GM19351 (cell line): ENCODE data around the gene TMBIM4.
"Not testable (repeated sequence)": the region's sequence is repeated elsewhere in the genome, so short reads cannot be mapped to it uniquely, and the experiment has no call there.

ENCODE experiments used
- ATAC-seq: cut with Tn5 transposase; IDR thresholded peaks from one replicate; pipeline ENCODE4 v1.9.1; 2021; ENCODE audit warnings: mild to moderate bottlenecking, moderate library complexity; ENCODE audit not compliant: unreplicated experiment

The TMBIM4 gene

DNA sequence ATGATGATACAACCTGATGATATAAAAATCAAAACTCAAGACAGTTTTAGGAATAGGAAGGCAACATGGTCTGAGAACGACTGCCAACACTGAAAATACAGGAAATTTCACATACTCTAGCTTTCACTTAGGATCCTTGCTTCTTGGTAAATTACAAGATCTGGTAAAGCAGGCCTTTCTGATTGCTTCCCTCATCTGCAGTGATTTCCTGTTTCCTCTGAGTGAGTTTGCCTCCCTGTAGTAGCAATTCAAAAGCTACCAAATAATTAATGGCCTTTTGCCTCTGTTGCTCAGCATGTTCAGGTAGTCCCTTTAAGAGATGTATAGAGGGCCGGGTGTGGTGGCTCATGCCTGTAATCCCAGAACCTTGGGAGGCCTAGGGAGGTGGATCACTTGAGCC is 17.2 kb upstream of the TMBIM4 start:
- no peak for ATAC-seq

DNA sequence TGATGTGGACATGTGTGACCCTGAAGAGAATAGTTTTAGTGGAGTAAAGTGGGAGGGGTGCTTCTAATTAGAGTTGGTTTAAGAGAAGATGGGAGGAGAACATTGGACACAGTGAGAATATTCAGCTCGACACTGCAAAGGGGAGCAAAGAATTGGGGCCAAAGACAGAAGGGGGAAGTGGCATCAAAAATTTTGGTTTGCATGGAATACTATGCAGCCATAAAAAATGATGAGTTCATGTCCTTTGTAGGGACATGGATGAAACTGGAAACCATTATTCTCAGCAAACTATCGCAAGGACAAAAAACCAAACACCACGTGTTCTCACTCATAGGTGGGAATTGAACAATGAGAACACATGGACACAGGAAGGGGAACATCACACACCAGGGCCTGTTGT is 15.0 kb upstream of the TMBIM4 start:
- ATAC-seq = not testable (repeated sequence)

DNA sequence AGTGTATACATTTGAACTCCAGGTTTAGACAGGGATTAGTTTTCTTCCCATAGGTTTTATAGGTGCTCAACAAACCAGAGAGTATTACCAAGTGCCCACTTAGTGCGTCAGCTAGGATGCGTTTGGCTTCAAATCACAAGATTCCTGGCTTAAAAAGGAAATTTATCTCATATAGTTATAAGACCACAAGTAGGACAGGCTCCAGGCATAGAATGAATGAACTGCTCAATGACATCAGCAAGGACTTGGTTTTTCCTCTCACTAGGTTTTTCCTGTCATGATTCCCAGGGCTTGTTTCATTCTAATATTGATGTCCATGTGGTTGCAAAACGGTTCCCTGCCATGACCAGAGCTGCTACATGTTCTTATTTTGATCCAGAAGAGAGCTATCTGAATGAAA is 13.2 kb upstream of the TMBIM4 start:
- no peak for ATAC-seq

DNA sequence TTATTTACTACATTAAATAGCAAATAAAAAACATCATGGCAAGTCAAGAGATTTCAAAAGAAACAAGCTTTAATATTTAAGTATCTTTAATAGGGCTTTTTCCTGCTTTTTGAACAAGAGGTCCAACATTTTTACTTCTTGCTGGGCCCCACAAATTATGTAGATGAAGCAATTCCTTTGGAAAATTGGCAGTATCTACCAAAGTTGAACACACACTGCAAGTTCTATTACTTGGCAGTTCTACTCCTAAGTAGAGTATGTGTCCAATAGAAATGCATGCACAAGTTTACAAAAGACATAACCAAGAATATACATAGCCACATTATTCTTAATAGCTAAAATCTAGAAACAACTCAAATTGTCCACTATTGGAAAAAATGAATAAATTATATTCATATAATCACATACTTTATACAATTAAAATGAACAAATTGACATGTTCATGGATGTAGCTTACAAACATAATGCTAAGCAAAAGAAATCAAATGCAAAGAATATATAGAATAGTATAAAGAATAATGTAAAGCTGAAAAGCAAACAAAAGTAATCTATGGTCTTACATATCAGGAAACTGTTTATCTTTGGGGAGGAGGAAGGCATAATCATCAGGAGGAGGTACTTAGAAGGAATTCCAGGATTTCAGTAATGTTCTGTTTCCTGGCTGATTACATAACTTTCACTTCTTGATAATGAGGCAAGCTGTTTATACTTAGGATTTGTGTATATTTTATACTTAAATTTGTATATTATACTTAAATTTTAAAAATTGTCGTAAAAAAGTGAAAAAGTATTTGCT is 6.5 kb upstream of the TMBIM4 start:
- no peak for ATAC-seq

- not testable (repeated sequence) for ATAC-seq
Measured at GRCh38 chr12:66174391-66175325, 4.9 kb upstream of the TMBIM4 start.

GRCh38 chr12:66170606-66171005 is 810 bp upstream of the TMBIM4 start:
- no peak for ATAC-seq

DNA sequence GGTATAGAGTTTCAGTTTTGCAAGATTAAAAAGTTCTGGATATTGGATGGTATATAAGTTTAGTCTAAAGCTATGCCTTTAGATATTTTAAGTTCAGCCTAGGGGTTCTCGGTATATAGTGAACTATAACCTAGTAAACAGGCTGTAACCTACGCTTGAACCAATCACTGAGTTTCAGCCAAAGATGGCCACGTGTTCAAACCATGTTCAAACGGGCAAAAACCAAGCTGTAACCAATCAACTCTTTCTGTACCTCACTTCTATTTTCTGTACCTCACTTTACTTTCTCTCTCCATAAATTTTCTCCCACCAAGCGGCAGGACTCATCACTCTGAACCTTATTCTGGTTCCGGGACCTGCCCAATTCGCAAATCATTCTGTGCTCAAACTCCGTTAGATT is 1.4 kb downstream of the TMBIM4 start:
- ATAC-seq = no peak

DNA sequence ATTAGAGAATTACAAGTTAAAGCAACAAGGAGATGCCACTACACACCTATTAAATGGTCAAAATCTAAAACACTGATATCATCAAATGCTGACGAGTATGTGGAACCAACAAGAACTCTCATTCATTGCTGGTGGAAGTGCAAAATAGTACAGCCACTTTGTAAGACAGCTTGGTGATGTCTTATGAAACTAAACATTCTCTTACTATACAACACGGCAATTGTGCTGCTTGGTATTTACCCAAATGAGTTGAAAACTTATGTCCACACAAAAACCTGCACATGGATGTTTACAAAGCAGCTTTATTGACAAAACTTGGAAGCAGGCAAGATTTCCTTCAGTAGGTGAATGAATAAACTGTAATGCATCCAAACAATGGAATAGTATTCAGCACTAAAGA is 3.2 kb downstream of the TMBIM4 start:
- no peak for ATAC-seq

GRCh38 chr12:66165141-66165540 is 4.7 kb downstream of the TMBIM4 start:
- no peak for ATAC-seq

- ATAC-seq = no peak
Measured at GRCh38 chr12:66164349-66164821, 5.4 kb downstream of the TMBIM4 start.

DNA sequence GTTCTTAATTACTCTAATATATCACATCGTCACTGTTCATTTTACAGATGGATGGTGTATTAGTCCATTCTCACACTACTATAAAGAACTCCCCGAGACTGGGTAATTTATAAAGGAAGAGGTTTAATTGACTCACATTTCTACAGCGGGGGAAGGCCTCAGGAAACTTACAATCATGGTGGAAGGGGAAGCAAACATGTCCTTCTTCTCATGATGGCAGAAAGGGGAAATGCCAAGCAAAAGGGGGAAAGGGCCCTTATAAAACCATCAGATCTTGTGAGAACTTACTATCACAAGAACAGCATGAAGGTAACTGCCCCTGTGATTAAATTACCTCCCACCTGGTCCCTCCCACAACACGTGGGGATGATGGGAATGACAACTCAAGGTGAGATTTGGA is 6.5 kb downstream of the TMBIM4 start:
- ATAC-seq = no peak

GRCh38 chr12:66162701-66163100 is 7.1 kb downstream of the TMBIM4 start:
- ATAC-seq = no peak

DNA sequence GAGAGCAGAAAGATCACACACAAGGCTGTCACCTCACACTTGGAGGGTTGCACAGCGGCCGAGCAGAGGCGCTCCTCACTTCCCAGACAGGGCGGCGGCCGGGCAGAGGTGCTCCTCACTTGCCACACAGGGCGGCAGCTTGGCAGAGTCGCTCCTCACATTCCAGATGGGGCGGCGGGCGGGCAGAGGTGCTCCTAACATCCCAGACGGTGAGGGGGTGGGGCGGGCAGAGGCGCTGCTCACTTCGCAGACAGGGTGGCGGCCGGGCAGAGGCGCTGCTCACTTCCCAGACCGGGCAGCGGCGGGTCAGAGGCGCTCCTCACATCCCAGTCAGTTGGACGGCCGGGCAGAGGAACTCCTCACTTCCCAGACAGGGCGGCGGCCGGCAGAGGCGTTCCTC is 9.1 kb downstream of the TMBIM4 start:
- ATAC-seq = no peak

- ATAC-seq = no peak
Measured at GRCh38 chr12:66159123-66159522, 10.7 kb downstream of the TMBIM4 start.

DNA sequence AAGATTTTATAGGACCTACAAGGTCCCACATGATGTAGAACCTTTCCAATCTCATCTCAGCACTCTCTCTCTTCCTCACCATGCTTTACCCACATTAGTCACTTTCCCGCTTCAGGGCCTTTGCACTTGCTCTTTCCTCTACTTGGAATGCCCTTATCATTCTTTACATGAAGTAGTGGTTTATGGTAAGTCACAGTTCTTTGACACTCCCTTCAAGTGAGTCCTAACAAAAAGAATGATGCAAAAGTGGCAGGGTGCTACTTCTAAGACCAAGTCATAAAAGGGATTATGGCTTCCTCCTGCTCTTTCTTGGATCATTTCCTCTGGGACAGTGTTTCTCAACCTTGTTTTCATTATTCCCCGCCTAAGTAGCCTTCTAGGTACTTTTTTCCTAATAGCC is 13.1 kb downstream of the TMBIM4 start:
- ATAC-seq = no peak

- ATAC-seq = no peak
Measured at GRCh38 chr12:66154776-66155175, 15.0 kb downstream of the TMBIM4 start.

DNA sequence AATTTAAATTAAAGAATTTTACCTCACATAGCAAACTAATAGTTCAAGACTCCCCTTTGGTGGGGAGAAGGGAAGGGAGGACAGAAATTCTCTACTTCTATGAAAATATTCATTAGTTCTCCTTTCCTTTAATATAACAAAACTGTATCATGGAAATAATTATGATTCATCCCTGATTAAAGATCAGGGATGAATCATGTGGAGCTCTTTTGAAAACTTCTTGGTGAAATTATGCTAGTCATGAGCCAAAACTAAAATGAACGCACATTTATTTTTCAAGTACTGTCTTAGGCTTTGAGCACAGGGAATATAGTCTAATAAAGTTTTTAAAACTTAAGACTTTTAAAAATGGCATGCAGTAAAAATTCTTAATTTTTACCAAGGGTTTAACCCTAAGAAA is 17.1 kb downstream of the TMBIM4 start:
- ATAC-seq = no peak

GRCh38 chr12:66149702-66150398 is 19.9 kb downstream of the TMBIM4 start:
- no peak for ATAC-seq

DNA sequence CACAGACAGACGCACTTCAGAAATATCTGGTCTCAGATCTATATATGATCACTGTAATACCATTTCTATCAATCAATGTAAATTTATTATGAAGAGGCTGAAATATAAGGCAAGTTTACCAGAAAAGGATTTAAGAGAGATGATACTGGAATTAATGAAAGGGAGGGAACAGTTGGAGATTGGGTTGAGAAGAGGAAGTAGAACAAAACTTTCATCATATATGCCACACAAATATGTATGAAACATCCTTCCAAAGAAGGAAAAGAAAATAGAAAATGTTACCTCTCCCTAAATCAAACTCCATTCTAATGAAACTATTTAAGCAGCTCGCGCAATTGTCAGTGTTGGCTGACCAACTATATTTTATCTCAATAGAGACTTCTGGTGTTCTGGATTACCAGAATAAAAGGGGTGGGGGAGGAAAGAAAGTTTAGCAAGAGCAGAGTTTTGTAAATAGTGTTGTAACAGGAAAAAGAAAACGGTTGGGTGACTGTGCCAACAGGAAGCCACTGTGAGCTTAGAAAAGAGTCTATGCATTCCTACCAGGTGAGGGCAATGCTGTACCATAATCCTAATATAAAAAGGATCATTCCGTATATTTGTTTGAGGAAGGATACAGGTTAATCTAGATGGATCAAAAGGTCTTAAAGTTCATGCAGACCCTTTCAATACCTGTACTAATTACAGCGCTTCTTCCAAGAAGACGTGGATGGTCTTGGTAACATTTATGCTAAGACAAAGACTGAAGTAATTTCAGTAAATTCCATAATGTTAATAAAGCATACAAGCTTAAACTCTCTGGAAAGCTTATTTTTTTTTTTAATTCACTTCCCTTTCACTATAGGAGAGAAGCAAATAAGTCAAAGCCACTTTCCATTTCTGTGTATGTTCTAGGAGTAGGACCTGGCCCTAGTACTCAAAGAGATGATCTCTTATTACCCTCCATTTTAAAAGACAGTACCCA is 24.7 kb downstream of the TMBIM4 start:
- ATAC-seq = no peak

- ATAC-seq = no peak
Measured at GRCh38 chr12:66143868-66144267, 25.9 kb downstream of the TMBIM4 start.
